ENCODE results near the gene RBM3.

- TF ChIP-seq POLR2A (IDR thresholded peaks at IDR 0.05) (no peak), CTCF (IDR thresholded peaks at IDR 0.05) (no peak), POLR2AphosphoS5 (IDR thresholded peaks at IDR 0.05) (no peak)
These were observed 42.1 kb upstream of the RBM3 start for GRCh38 chrX:48532161-48532560.
